ENCODE results near the gene KRT78.

Gene KRT78

GRCh38 chr12:52832985-52833905 is 15.5 kb downstream of the KRT78 start:
- no peak overlapping the region for H3K27ac ChIP-seq (ENCODE audit: low read depth, low read length)
- no peak overlapping the region for H3K4me3 ChIP-seq (ENCODE audit: low read length)
- no peaks in the 10 kb centered on the region for H3K4me1 ChIP-seq (ENCODE audit: control insufficient read depth, insufficient read depth, low read length)
- H3K9ac ChIP-seq (ENCODE audit: low read length) = no peak overlapping the region
- no peaks in the 10 kb centered on the region for H3K36me3 ChIP-seq (ENCODE audit: control insufficient read depth, insufficient read depth, low read length)
- H3K27me3 ChIP-seq (ENCODE audit: control insufficient read depth, insufficient read depth, low read length) = no peaks in the 10 kb centered on the region

- Histone ChIP-seq H3K27ac (ENCODE audit: low read depth, low read length) (no peak overlapping the region), H3K4me1 (ENCODE audit: control insufficient read depth, insufficient read depth, low read length) (no peaks in the 10 kb centered on the region), H3K36me3 (ENCODE audit: control insufficient read depth, insufficient read depth, low read length) (no peaks in the 10 kb centered on the region), H3K27me3 (ENCODE audit: control insufficient read depth, insufficient read depth, low read length) (no peaks in the 10 kb centered on the region), H3K9ac (ENCODE audit: low read length) (no peak overlapping the region), H3K4me3 (ENCODE audit: low read length) (no peak overlapping the region)
These were observed 16.3 kb downstream of the KRT78 start for GRCh38 chr12:52832451-52832850.

- H3K27me3 ChIP-seq (ENCODE audit: control insufficient read depth, insufficient read depth, low read length) = no peaks in the 10 kb centered on the region
These were observed 17.5 kb downstream of the KRT78 start for GRCh38 chr12:52831251-52831650.

GRCh38 chr12:52829986-52830770 is 18.6 kb downstream of the KRT78 start:
- Histone ChIP-seq H3K9ac (ENCODE audit: low read length) (no peak overlapping the region), H3K27me3 (ENCODE audit: control insufficient read depth, insufficient read depth, low read length) (no peaks in the 10 kb centered on the region), H3K4me1 (ENCODE audit: control insufficient read depth, insufficient read depth, low read length) (no peaks in the 10 kb centered on the region), H3K27ac (ENCODE audit: low read depth, low read length) (no peak overlapping the region), H3K36me3 (ENCODE audit: control insufficient read depth, insufficient read depth, low read length) (no peaks in the 10 kb centered on the region), H3K4me3 (ENCODE audit: low read length) (no peak overlapping the region)

More at GRCh38 chr12:52831251-52831650, 17.5 kb downstream of the KRT78 start:
- no peak overlapping the region for H3K9ac ChIP-seq (ENCODE audit: low read length)
- no peaks in the 10 kb centered on the region for H3K4me1 ChIP-seq (ENCODE audit: control insufficient read depth, insufficient read depth, low read length)
- H3K4me3 ChIP-seq (ENCODE audit: low read length) = no peak overlapping the region
- H3K27ac ChIP-seq (ENCODE audit: low read depth, low read length) = no peak overlapping the region
- no peaks in the 10 kb centered on the region for H3K36me3 ChIP-seq (ENCODE audit: control insufficient read depth, insufficient read depth, low read length)

GRCh38 chr12:52828591-52829021 is 20.2 kb downstream of the KRT78 start:
- no peaks in the 10 kb centered on the region for H3K4me1 ChIP-seq (ENCODE audit: control insufficient read depth, insufficient read depth, low read length)
- H3K36me3 ChIP-seq (ENCODE audit: control insufficient read depth, insufficient read depth, low read length) = no peaks in the 10 kb centered on the region
- H3K27me3 ChIP-seq (ENCODE audit: control insufficient read depth, insufficient read depth, low read length) = no peaks in the 10 kb centered on the region
- H3K27ac ChIP-seq (ENCODE audit: low read depth, low read length) = no peak overlapping the region
- H3K9ac ChIP-seq (ENCODE audit: low read length) = no peak overlapping the region
- H3K4me3 ChIP-seq (ENCODE audit: low read length) = no peak overlapping the region

- Histone ChIP-seq H3K4me1 (ENCODE audit: control insufficient read depth, insufficient read depth, low read length) (no peaks in the 10 kb centered on the region), H3K27me3 (ENCODE audit: control insufficient read depth, insufficient read depth, low read length) (no peaks in the 10 kb centered on the region), H3K4me3 (ENCODE audit: low read length) (no peak overlapping the region), H3K36me3 (ENCODE audit: control insufficient read depth, insufficient read depth, low read length) (no peaks in the 10 kb centered on the region), H3K9ac (ENCODE audit: low read length) (no peak overlapping the region), H3K27ac (ENCODE audit: low read depth, low read length) (no peak overlapping the region)
These were observed 20.6 kb downstream of the KRT78 start for GRCh38 chr12:52828156-52828555.

- no peak overlapping the region for H3K9ac ChIP-seq (ENCODE audit: low read length)
- no peaks in the 10 kb centered on the region for H3K4me1 ChIP-seq (ENCODE audit: control insufficient read depth, insufficient read depth, low read length)
These were observed 21.2 kb downstream of the KRT78 start for GRCh38 chr12:52827499-52828090.

GRCh38 chr12:52826611-52827498 is 21.9 kb downstream of the KRT78 start:
- H3K4me3 ChIP-seq (ENCODE audit: low read length) = no peak overlapping the region
- no peaks in the 10 kb centered on the region for H3K36me3 ChIP-seq (ENCODE audit: control insufficient read depth, insufficient read depth, low read length)
- no peaks in the 10 kb centered on the region for H3K4me1 ChIP-seq (ENCODE audit: control insufficient read depth, insufficient read depth, low read length)
- H3K27me3 ChIP-seq (ENCODE audit: control insufficient read depth, insufficient read depth, low read length) = no peaks in the 10 kb centered on the region
- no peak overlapping the region for H3K9ac ChIP-seq (ENCODE audit: low read length)
- H3K27ac ChIP-seq (ENCODE audit: low read depth, low read length) = no peak overlapping the region

More at GRCh38 chr12:52827499-52828090, 21.2 kb downstream of the KRT78 start:
- no peak overlapping the region for H3K4me3 ChIP-seq (ENCODE audit: low read length)
- no peak overlapping the region for H3K27ac ChIP-seq (ENCODE audit: low read depth, low read length)
- no peaks in the 10 kb centered on the region for H3K27me3 ChIP-seq (ENCODE audit: control insufficient read depth, insufficient read depth, low read length)
- no peaks in the 10 kb centered on the region for H3K36me3 ChIP-seq (ENCODE audit: control insufficient read depth, insufficient read depth, low read length)

GRCh38 chr12:52825961-52826360 is 22.8 kb downstream of the KRT78 start:
- Histone ChIP-seq H3K9ac (ENCODE audit: low read length) (no peak overlapping the region), H3K27me3 (ENCODE audit: control insufficient read depth, insufficient read depth, low read length) (no peaks in the 10 kb centered on the region), H3K36me3 (ENCODE audit: control insufficient read depth, insufficient read depth, low read length) (no peaks in the 10 kb centered on the region), H3K4me1 (ENCODE audit: control insufficient read depth, insufficient read depth, low read length) (no peaks in the 10 kb centered on the region), H3K27ac (ENCODE audit: low read depth, low read length) (no peak overlapping the region), H3K4me3 (ENCODE audit: low read length) (no peak overlapping the region)

- Histone ChIP-seq H3K36me3 (ENCODE audit: control insufficient read depth, insufficient read depth, low read length) (no peaks in the 10 kb centered on the region), H3K27me3 (ENCODE audit: control insufficient read depth, insufficient read depth, low read length) (no peaks in the 10 kb centered on the region), H3K9ac (ENCODE audit: low read length) (no peak overlapping the region), H3K4me1 (ENCODE audit: control insufficient read depth, insufficient read depth, low read length) (no peaks in the 10 kb centered on the region), H3K27ac (ENCODE audit: low read depth, low read length) (no peak overlapping the region), H3K4me3 (ENCODE audit: low read length) (no peak overlapping the region)
These were observed 23.9 kb downstream of the KRT78 start for GRCh38 chr12:52824741-52825410.

- Histone ChIP-seq H3K9ac (ENCODE audit: low read length) (no peak overlapping the region), H3K4me3 (ENCODE audit: low read length) (no peak overlapping the region), H3K27me3 (ENCODE audit: control insufficient read depth, insufficient read depth, low read length) (no peaks in the 10 kb centered on the region), H3K27ac (ENCODE audit: low read depth, low read length) (no peak overlapping the region), H3K36me3 (ENCODE audit: control insufficient read depth, insufficient read depth, low read length) (no peaks in the 10 kb centered on the region), H3K4me1 (ENCODE audit: control insufficient read depth, insufficient read depth, low read length) (no peaks in the 10 kb centered on the region)
These were observed 24.9 kb downstream of the KRT78 start for GRCh38 chr12:52823761-52824450.

All from rectal smooth muscle tissue (tissue), 1 donor.